HepG2 (cell line): ENCODE results near the gene TOP2B.

Source experiments
- POLR2A ChIP-seq, 2 experiments: IDR thresholded peaks; 2 replicates each; pipeline ENCODE4 v1.6.1; 2011; ENCODE audit warnings: low read depth in 2 of 2, low read length in 2 of 2, mild to moderate bottlenecking in 1 of 2, moderate library complexity in 1 of 2; ENCODE audit not compliant: insufficient read depth in 1 of 2
- POLR2AphosphoS5 ChIP-seq: IDR thresholded peaks from 2 replicates; pipeline ENCODE4 v1.6.1; 2012; ENCODE audit warnings: low read depth, low read length
- RNF2 ChIP-seq: fragments of 450-650 bp; conservative IDR thresholded peaks from 2 replicates; pipeline ENCODE4 v1.6.1; 2016; ENCODE audit warnings: low read depth
- ZNF605 ChIP-seq: sonication (generic); formaldehyde crosslinking; IDR thresholded peaks from 2 replicates; pipeline ENCODE4 v1.8.0; 2022; ENCODE audit warnings: mild to moderate bottlenecking, missing genetic modification reagents
- ZNF670 ChIP-seq: sonication (generic); formaldehyde crosslinking; IDR thresholded peaks from 2 replicates; pipeline ENCODE4 v1.8.0; 2022; ENCODE audit warnings: mild to moderate bottlenecking, missing genetic modification reagents, borderline replicate concordance
- TF ChIP-seq, protein P1 (sequence below): sonication (generic); formaldehyde crosslinking; IDR thresholded peaks from 2 replicates; pipeline ENCODE4 v1.8.1; 2023; ENCODE audit warnings: mild to moderate bottlenecking, missing genetic modification reagents

DNA sequence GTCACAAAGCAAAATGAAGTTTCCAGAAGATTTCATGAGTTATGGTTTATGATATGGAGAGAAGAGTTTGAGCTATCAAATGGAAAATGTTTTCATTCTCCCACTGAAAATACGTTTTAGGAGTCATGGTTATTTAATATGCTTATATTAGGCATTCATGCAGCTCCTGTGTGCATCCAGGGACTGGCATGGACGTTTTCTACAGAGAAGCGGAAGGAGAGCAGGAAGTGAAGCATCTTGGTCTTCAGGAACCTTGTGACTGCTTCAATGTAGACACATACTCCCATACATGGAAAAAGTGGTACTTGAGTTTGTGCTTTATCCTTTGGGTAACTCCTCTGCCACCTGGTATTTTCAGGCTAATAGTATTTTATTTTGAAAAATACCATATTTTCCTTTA lies 43.3 kb upstream of the TOP2B start:
- TF ChIP-seq POLR2AphosphoS5, result no peak
- TF ChIP-seq ZNF605 (CRISPR knock-in tag), result no peak
- TF ChIP-seq POLR2A (IDR thresholded peaks at IDR 0.05; ENCODE audit: insufficient read depth in 1 of 2, low read depth in 2 of 2, low read length in 2 of 2), result no peak
- TF ChIP-seq RNF2, result no peak
- no peak for TF ChIP-seq ZNF670 (CRISPR knock-in tag)
- TF ChIP-seq, protein P1, sequence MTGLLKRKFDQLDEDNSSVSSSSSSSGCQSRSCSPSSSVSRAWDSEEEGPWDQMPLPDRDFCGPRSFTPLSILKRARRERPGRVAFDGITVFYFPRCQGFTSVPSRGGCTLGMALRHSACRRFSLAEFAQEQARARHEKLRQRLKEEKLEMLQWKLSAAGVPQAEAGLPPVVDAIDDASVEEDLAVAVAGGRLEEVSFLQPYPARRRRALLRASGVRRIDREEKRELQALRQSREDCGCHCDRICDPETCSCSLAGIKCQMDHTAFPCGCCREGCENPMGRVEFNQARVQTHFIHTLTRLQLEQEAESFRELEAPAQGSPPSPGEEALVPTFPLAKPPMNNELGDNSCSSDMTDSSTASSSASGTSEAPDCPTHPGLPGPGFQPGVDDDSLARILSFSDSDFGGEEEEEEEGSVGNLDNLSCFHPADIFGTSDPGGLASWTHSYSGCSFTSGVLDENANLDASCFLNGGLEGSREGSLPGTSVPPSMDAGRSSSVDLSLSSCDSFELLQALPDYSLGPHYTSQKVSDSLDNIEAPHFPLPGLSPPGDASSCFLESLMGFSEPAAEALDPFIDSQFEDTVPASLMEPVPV, result no peak
